Muscle of arm (tissue), 12 donors: ENCODE data around the gene COL6A1. TPM values are rescaled to one million over a fixed set of nuclear protein-coding genes. Genes with fewer than 3 reads are reported as not detected.
A peak's percentile ranks its signal among the peaks of the same experiment; 100 is the strongest.
"Not testable (repeated sequence)": the region's sequence is repeated elsewhere in the genome, so short reads cannot be mapped to it uniquely, and the experiment has no call there.

Experiments used
- DNase-seq: peaks from one replicate; pipeline ENCODE4 v3.0.0-alpha.2; 2013
- polyA plus RNA-seq, 12 donors: library from polyadenylated mRNA; unstranded; fragments of 120-200 nt; gene quantifications; one replicate each; pipeline ENCODE4 v1.2.1, GENCODE V29; 2013; ENCODE audit not compliant: insufficient read length in 12 of 12

The COL6A1 gene
- polyA plus RNA-seq, 12 donors: 314 to 756 (median 433) TPM

DNA sequence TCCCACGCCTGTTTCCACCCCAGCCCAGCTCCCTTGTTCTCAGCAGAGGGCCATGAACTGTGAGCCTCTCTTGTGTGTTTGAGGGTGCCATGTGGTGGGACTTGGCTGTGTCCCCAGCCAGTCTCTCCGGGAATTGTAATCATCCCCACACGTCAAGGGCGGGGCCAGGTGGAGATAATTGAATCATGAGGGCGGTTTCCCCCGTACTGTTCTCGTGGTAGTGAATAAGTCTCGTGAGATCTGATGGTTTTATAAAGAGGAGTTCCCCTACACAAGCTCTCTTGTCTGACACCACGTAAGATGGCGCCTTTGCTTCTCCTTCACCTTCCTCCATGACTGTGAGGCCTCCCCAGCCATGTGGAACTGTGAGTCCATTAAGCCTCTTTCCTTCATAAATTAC, 59.1 kb downstream of the COL6A1 start:
- no peak for DNase-seq

DNA sequence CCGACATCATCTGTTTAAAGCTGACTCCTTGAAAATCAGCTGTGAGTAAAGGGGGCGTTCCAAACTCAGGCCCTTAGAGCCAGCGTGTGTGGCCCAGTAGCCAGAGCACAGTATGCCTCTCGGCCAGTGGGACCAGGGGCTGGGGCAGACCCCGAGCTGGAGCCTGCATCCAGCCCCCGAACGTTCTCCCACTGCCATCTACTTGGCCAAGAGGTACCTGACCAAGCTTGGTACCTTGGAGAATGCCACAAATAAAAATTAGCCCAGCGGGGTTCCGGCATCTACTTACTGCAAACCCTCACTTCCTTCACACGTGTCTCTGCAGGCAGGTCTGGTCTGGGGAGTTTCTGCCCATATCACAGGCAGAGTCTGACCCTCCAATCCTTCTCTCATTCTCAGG, 59.6 kb downstream of the COL6A1 start:
- no peak for DNase-seq

DNA sequence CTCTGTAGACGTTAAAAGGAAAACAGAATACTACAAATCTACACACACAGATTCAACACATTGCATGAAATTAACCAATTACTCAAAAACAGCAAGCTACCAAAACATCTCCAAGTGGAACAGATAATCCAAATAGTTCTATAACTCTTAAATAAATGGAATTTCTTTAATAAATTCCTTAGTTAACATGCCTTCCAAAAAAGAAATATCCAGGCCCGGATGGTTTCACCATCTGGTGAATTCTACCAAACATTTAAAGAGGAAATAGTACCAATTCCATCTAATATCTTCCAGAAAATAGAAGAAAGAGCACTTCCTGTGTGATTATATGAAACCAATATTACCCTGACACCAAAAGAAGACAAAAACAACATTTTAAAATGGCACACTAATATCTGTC, 63.6 kb downstream of the COL6A1 start:
- no peak for DNase-seq

DNA sequence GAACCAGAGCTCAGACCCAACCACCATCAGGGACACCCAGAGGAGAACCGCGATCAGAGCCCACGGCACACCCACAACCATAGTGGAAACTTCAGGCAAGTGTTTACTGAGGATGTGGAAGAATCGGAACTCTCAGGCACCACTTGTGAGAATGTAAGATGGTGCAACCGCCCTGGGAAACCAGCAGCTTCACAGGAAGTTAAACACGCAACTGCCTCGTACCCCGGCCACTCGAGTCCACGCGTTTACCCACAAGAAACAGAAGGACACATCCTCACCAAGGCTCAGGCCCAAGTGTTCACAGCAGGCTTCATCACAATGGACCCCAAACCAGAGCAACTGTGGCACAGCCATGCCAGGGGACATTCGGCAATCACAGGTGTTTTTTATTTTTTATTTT, 64.9 kb downstream of the COL6A1 start:
- no peak for DNase-seq

DNA sequence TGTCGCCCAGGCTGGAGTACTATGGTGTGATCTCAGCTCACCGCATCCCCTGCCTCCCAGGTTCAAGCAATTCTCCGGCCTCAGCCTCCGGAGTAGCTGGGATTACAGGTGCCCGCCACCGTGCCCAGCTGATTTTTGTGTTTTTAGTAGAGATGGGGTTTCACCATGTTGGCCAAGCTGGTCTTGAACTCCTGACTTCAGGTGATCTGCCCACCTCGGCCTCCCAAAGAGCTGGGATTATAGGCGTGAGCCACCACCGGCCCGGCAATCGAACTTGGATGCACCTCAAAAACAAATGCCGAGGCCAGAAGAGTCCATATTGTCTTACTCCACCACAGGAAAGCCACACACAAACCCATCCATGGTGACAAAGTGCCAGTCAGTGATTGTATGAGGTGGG, 65.3 kb downstream of the COL6A1 start:
- not testable (repeated sequence) for DNase-seq

DNA sequence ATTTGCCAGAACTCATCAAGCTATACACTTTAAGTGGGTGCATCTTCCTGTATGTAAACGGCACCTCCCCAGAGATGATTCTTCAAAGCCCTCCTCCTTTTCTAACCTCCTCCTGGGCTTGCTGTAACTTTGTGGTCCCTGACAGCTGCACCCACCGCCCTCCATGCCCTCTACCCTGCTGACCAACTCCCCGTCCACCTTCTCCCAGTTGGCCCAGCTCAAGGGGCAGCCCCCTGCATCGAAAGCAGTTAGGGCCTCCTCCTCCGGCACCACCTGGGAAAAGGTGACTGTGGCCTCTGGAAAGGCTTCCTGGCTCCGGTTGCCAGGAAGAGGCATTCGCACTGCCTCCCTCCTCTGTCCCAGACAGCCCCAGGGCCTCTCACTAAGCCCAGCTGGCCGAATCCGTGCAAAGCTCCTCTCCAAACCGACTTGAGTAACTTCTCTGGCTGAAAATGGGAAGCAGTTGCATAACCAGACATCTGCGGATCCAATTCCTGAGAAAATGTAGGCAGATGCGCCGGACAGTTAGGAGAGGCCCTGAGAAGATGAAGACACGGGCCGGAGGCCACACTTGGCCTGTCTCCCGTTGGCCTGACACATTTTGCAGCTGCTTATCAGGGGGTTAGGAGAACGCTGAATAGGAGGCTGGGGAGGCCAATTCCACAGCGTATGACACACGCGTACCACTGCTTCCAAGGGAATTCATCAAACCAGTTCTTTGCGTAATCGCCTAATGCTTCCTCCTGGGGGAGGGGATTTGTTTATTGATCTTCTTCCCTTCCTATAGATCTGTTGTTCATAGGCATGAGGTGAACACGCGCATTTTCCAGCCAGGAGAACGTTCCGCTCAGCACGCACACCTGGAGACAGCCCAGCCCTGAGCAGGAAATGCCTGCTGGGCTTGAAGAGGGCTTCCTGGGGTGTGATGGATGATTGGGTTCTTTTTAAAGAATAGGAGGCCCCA, 67.6 kb downstream of the COL6A1 start:
- DNase-seq: peak; percentile 98

DNA sequence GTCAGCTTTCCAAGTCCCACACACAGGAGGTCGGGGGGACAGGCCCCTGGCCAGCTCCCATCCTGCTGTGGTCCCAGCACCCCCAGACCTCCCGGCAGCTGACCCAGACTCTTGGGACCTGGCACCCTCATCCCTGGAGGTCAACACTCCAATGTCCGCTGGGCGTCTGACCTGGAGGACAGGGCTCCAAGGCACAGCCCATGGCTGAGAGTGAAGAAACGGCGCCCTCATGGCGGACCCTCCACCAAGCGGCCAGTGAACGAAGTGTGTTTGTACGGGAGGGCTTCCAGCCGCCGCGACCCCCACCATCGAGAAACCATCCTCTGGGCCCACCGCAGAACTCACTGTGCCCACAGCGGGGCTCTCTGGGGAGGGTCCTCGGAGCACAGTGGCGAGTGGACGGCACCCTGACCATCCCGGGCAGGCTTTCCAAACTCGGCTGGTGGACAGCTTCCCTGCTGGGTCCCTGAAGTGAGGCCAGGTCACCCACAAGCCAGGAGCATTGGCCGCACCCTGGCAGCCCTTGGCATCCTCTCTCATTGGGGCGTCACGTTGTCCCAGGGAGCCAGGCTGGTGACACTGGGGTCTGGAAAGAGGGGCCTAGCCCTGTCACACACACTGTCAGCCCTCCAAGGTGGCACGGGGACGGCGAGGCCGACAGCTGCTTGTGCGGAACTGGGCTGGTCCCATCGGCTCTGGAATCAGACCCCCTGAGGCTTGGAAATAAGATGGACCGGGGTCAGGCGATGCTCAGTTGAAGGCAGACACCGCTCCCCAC, 68.5 kb downstream of the COL6A1 start:
- no peak for DNase-seq

DNA sequence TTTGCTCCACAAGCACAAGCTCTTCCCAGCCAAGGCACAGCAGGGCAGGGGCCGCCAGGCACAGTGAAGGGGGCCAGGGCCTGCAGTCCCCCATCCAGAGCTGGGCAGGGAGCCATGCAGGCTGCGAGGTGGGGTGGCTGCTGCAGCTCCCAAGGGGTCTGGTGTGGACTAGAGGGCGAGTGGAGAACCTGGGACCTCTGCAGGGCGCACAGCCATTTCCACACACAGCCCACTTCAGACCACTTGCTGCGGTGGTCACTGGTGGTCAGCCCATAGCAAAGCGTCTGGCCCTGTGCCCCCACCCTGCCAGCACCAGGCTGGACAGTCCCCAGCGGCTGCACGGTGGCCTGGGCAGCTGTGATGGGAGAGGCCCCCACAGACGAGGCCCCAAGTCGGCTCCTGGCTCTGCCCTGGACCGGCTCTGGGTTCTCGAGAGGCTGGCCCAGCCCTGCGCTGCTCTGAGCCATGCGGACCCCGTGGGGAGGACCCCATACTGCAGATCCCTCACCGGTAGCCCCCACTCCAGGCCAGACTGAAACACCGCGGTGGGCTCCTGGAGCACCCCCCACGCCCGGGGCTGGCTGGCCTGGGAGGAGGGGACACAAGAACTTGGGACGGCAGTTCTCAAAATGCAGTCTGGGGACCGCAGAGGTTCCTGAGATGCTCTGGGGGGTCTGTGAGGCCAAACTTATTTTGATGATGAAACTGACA, 69.3 kb downstream of the COL6A1 start:
- DNase-seq: no peak

DNA sequence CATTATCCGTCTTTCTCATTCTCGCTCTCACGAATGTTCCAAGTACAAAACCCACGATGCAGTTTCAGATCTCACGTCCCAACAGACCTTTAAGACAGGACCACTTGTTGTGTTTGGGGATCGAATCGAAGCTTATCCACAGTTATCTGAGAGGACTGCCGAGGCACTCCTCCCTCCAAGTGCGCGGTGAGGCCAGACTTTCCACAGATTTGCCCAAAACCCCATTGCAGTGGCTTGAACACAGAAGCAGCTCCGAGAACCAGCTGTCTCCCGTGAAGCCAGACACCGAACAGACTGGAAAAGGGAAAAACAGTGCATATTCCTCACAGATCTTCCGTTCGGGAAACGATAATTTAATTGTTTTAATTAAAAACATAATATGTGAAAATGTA, 69.8 kb downstream of the COL6A1 start:
- no peak for DNase-seq

DNA sequence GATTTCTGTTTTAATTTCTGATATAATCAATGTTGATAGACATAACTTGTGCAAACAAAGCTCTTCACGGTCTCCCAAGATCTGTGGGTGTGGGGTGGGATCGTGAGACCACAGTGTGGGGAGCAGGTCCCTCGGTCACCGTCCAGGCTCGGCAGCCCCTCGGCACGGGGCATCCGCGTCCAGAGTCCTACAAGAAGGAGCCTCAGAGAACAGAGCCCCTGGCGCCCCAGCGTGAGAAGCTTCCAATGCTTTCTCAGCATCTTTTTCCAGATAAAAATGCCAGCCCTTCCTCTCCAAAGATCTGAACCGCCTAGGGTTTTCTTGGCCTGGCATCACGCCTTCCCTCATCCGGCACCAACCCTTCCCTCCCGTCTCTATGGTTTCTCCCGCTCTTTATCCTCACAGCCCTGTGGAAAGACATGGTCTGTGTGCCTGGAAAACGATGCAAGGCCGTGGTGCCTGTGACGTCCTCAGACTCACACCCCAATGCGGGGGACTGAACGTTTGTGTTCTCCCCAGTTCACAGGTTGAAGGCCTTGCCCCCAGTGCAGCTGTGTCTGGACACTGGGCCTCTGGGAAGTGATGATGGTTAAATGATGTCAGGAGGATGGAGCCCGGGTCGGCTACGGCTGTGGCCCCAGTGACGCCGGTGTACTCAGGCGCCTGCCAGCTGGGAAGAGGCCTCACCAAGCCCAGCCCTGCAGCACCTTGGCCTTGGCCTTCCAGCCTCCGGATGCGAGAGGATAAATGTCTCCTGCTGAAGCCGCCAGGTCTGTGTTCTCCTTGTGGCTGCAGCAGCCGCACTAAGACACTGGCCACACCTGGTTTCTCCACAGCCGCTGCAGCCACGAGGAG, 70.5 kb downstream of the COL6A1 start:
- DNase-seq: no peak

DNA sequence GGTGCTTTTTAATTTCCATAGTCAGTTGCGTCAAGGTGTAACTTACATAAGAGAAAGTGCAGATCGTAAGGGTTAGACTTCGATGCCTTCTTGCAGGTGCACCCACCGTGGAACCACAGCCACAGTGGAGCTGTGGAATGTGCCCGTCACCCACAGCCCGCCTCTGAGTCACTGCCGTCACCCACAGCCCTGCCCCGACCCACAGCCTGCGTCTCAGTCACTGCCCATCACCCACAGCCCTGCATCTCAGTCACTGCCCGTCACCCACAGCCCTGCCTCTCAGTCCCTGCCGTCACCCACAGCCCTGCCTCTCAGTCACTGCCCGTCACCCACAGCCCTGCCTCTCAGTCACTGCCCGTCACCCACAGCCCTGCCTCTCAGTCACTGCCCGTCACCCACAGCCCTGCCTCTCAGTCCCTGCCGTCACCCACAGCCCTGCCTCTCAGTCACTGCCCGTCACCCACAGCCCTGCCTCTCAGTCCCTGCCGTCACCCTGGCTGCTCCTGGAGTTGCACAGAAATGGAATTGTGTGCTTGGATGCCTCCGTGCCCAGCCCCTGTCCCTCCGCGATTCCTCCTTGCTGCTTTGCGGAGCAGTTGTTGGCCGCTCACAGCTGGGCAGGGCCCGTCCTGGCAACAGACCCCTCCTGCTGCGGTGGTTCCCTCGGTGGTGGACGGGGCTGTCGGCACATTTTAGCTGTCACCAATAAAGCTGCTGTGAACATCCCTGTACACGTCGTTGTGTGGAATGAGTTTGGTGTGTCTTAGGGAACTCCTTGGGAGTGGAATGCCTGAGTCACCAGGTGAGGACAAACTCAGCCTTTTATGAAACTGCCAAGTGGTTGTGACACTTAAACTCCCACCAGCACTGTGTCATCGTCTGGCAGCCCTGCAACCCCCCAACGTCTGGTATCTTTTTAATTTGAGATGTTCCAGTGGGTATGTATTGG, 71.4 kb downstream of the COL6A1 start:
- no peak for DNase-seq

DNA sequence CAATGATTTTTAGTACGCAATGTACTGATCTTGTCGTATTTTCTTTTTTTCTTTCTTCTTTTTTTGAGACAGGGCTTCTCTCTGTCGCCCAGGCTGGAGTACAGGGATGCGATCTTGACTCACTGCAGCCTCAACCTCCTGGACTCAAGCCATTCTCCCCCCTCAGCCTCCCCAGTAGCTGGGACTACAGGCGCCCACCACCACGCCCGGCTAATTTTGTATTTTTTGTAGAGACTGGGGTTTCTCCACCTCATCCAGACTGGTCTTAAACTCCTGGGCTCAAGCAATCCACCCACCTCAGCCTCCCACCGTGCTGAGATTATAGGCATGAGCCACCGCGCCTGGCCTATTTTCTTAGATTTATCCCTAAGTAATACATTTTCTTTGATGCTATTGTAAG, 72.5 kb downstream of the COL6A1 start:
- DNase-seq: no peak

DNA sequence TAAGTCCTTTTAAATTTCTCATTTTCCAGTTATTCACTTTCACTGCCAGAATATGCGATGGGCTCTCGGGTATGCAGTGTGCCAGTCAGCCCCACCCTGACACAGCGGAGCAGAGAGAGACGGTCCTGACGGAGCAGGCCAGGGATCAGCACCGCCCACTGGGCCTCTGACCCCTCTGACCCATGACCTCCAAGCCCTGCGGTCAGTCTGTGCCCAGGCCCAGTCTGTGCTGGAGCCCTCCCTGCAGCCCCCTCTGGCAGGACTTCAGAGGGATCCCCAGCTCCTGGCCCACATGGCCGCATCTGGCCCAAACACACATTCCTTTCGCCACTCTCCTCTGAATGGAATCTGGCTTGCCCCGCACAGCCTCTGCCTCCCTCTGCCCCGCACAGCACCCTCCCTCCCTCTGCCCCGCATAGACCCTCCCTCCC, 72.9 kb downstream of the COL6A1 start:
- no peak for DNase-seq

Other genes with a start within 250 kb of the COL6A1 start
- 100 to 1,000 TPM; 417 to 953 (median 482) TPM for gene COL6A2, start 116.3 kb downstream of the COL6A1 start, polyA plus RNA-seq
- 1 to 10 TPM in 7 of 12 donors, under 1 TPM in 3, not detected in 2; 0.13 to 2.8 (median 1.6) TPM for gene FTCD, start 173.8 kb downstream of the COL6A1 start, polyA plus RNA-seq
- gene SPATC1L, start 202.7 kb downstream of the COL6A1 start, polyA plus RNA-seq: 10 to 100 TPM in 4 of 12 donors, 1 to 10 TPM in 6, not detected in 2; 4.2 to 18.6 (median 9.6) TPM
- 10 to 100 TPM in 11 of 12 donors, not detected in 1; 27.1 to 52.3 (median 33.1) TPM for gene LSS, start 247.0 kb downstream of the COL6A1 start, polyA plus RNA-seq